Measurements from ENCODE around the gene NTMT1. TPM values are rescaled to one million over a fixed set of nuclear protein-coding genes. Genes with fewer than 3 reads are reported as not detected.

Gene NTMT1
- total and polyA plus RNA-seq, 10 of the 15 experiments (the other 5 are each of a cell fraction or from before 2014, with no cell fraction given), result 12.8 to 85.4 (median 39.3) TPM

DNA sequence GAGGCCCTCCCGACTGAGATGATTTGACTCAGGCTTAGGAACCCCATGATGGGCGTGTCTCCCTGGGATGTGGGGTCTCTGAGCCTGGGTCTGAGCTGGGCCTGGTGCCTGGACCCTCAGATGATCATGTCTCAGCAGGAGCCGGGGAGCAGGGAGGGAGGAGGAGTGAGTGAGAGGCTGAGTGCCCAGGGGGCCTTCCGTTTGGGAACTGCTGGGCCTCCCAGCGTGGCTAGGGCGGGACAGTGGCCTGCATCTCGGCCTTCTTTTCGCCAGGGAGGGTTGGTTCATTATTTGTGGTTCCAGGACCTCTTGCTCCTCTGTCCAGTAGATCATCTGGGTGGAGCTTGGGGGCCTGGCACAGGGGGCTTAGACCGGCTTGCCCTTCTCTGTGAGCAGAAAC lies 45.1 kb downstream of the NTMT1 start:
- ChIA-PET CTCF (no interaction called here), POLR2A (no interaction called here), SMC1A (ENCODE audit: uncharacterized antibody, unreplicated experiment) (no interaction called here), RAD21 (ENCODE audit: unreplicated experiment) (no interaction called here)
- Histone ChIP-seq H3K9ac (ENCODE audit: control insufficient read depth, insufficient read depth, low read length) (no peak overlapping the region), H3K4me1 (ENCODE audit: control insufficient read depth, insufficient read depth, low read length) (no peaks in the 10 kb centered on the region), H2AFZ (ENCODE audit: control insufficient read depth, low read depth, low read length) (no peak overlapping the region), H3K4me2 (ENCODE audit: control insufficient read depth, insufficient read depth) (no peak overlapping the region), H3K36me3 (ENCODE audit: control insufficient read depth in 2 of 2, insufficient read depth in 2 of 2, low read length in 1 of 2) (no peaks in the 10 kb centered on the region), H3K4me3 (no peak overlapping the region), H3K79me2 (ENCODE audit: control insufficient read depth, insufficient read depth, low read length) (no peaks in the 10 kb centered on the region), H3K27me3 (replicated peaks in 1 of 2; ENCODE audit: control insufficient read depth in 2 of 2, insufficient read depth in 2 of 2, low read length in 1 of 2) (peaks cover 0 to 2% of the 10 kb centered on the region in 2 experiments; a peak in 2 of 4 replicates), H3K9me3 (replicated peaks; ENCODE audit: control insufficient read depth, insufficient read depth, low read length) (no peaks in the 10 kb centered on the region), H4K20me1 (ENCODE audit: control insufficient read depth, insufficient read depth) (no peaks in the 10 kb centered on the region), H3K27ac (ENCODE audit: control insufficient read depth, insufficient read depth) (no peak overlapping the region)
- FAIRE-seq (no peak), DNase-seq (ENCODE audit: low read depth, low spot score) (no peak), ATAC-seq (no peak)
- WGBS (ENCODE audit: insufficient coverage, insufficient replicate concordance, low lambda C conversion rate, missing lambda C conversion rate), result 12% methylated on average over 9 of the region's 9 CpGs
- intact Hi-C loops (cut with micrococcal nuclease; ENCODE audit: unreplicated experiment) (no loop called here), in situ Hi-C loops (cut with MboI) (no loop called here)
- no TSS peak for BruUV-seq (replicated peaks)
- TF ChIP-seq IKZF1 (conservative IDR thresholded peaks at IDR 0.05) (no peak), MTA3 (IDR thresholded peaks at IDR 0.05; ENCODE audit: borderline replicate concordance, low read length) (no peak), ZBTB40 (IDR thresholded peaks at IDR 0.05; ENCODE audit: borderline replicate concordance) (no peak), EGR1 (IDR thresholded peaks at IDR 0.05; ENCODE audit: borderline replicate concordance in 1 of 2, low read depth in 2 of 2, low read length in 2 of 2) (no peak), MXI1 (IDR thresholded peaks at IDR 0.05; ENCODE audit: low read depth, low read length) (no peak)

Measured in GM12878 (cell line).